Measurements from ENCODE around the gene ADGRV1. TPM values are rescaled to one million over a fixed set of nuclear protein-coding genes. Genes with fewer than 3 reads are reported as not detected.
"Not testable (repeated sequence)": the region's sequence is repeated elsewhere in the genome, so short reads cannot be mapped to it uniquely, and the experiment has no call there.

ADGRV1 gene
- total RNA-seq, 1 experiment from 2014 or later, result 64.8 TPM

DNA sequence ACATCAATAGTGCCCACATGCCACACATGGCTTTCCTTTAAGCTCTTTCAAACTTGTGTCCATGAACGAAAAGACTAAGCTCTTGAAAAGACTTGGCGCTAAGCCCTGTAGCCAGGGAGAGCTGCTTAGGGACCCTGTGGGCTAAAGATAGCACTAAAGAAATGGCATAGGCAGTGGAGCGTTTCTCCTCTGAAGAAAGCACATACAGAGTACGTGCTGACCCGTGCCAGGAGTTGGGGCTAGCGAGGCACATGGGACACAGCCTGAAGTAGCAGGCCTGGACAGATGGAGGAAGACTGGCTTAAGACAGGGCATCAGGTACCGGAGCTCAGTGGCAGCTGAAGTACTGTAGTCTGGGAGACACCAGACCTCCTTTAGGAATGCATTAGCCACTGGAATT is 39.7 kb downstream of the ADGRV1 start:
- H3K4me1 Mint-ChIP-seq, result no peaks in the 10 kb centered on the region
- DNase-seq, result no peak

DNA sequence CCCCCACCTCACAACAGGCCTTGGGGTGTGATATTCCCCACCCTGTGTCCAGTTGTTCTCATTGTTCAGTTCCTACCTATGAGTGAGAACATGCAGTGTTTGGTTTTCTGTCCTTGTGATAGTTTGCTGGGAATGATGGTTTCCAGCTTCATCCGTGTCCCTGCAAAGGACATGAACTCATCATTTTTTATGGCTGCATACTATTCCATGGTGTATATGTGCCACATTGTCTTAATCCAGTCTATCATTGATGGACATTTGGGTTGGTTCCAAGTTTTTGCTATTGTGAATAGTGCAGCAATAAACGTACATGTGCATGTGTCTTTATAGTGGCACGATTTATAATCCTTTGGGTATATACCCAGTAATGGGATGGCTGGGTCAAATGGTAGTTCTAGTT is 41.7 kb downstream of the ADGRV1 start:
- Mint-ChIP-seq H3K9me3 (peaks cover 12 to 13% of the 10 kb centered on the region in 2 experiments), H3K36me3 (ENCODE audit: insufficient read depth in 1 of 3, low read depth in 3 of 3) (peaks cover 13 to 29% (median 26%) of the 10 kb centered on the region in 3 experiments)
- not testable (repeated sequence) for H3K56ac ChIP-seq (ENCODE audit: insufficient read length, low read depth, low read length); H3K79me1 ChIP-seq (ENCODE audit: insufficient read depth, low read depth, low read length, poor library complexity, severe bottlenecking); H3K27ac Mint-ChIP-seq; H4K91ac ChIP-seq (ENCODE audit: insufficient read length, low read depth, low read length); H3K4me1 Mint-ChIP-seq; H3K4me3 Mint-ChIP-seq; H3K18ac ChIP-seq (ENCODE audit: insufficient read length, low read depth, low read length); H3K27me3 ChIP-seq (ENCODE audit: insufficient read depth, low read length); H3K4ac ChIP-seq (ENCODE audit: low read depth, low read length); H2AFZ ChIP-seq (ENCODE audit: low read length); H4K5ac ChIP-seq (ENCODE audit: insufficient read length, low read depth, low read length); H2BK120ac ChIP-seq (ENCODE audit: low read depth, low read length, poor library complexity, severe bottlenecking); H2BK20ac ChIP-seq (ENCODE audit: low read depth, low read length, poor library complexity, severe bottlenecking); H3K9me3 ChIP-seq (ENCODE audit: control insufficient read depth, low read depth, low read length); H2BK5ac ChIP-seq (ENCODE audit: insufficient read length, low read length); H3K79me2 ChIP-seq (ENCODE audit: insufficient read depth, low read length); H3K14ac ChIP-seq (ENCODE audit: insufficient read depth, low read length); H3K23ac ChIP-seq (ENCODE audit: insufficient read length, low read depth, low read length); H3K4me2 ChIP-seq (ENCODE audit: insufficient read depth, insufficient read length, low read length); DNase-seq; H2BK12ac ChIP-seq (ENCODE audit: insufficient read length, low read depth, low read length); H3K27ac ChIP-seq (ENCODE audit: insufficient read length, low read depth, low read length); H4K8ac ChIP-seq (replicated peaks; ENCODE audit: insufficient read length, low read depth, low read length); H3T11ph ChIP-seq (ENCODE audit: low read length); H3K23me2 ChIP-seq (ENCODE audit: insufficient read length, low read depth, low read length, poor library complexity, severe bottlenecking); H2AK5ac ChIP-seq (ENCODE audit: insufficient read length, low read length); H3K9ac ChIP-seq (ENCODE audit: extremely low read depth, insufficient read length, low read length); H4K20me1 ChIP-seq (ENCODE audit: control insufficient read depth, insufficient read depth, insufficient read length); H2BK15ac ChIP-seq (ENCODE audit: low read depth, low read length); H3K27me3 Mint-ChIP-seq (ENCODE audit: low read depth); H3K4me1 ChIP-seq (ENCODE audit: insufficient read depth, low read length)
- WGBS (ENCODE audit: extremely low coverage, insufficient read length, low lambda C conversion rate), result no CpG with 5 or more reads among the region's 3 CpGs

More for the DNA sequence above, 39.7 kb downstream of the ADGRV1 start:
- TF ChIP-seq, protein P1, sequence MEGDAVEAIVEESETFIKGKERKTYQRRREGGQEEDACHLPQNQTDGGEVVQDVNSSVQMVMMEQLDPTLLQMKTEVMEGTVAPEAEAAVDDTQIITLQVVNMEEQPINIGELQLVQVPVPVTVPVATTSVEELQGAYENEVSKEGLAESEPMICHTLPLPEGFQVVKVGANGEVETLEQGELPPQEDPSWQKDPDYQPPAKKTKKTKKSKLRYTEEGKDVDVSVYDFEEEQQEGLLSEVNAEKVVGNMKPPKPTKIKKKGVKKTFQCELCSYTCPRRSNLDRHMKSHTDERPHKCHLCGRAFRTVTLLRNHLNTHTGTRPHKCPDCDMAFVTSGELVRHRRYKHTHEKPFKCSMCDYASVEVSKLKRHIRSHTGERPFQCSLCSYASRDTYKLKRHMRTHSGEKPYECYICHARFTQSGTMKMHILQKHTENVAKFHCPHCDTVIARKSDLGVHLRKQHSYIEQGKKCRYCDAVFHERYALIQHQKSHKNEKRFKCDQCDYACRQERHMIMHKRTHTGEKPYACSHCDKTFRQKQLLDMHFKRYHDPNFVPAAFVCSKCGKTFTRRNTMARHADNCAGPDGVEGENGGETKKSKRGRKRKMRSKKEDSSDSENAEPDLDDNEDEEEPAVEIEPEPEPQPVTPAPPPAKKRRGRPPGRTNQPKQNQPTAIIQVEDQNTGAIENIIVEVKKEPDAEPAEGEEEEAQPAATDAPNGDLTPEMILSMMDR (conservative IDR thresholded peaks at IDR 0.05), result no peak
- no peak overlapping the region for H3K56ac ChIP-seq (ENCODE audit: insufficient read length, low read depth, low read length)
- no peak overlapping the region for H2BK5ac ChIP-seq (ENCODE audit: insufficient read length, low read length)
- no peak overlapping the region for H4K91ac ChIP-seq (ENCODE audit: insufficient read length, low read depth, low read length)
- no peak overlapping the region for H2BK20ac ChIP-seq (ENCODE audit: low read depth, low read length, poor library complexity, severe bottlenecking)
- H4K8ac ChIP-seq (replicated peaks; ENCODE audit: insufficient read length, low read depth, low read length), result no peak overlapping the region
- no peaks in the 10 kb centered on the region for H4K20me1 ChIP-seq (ENCODE audit: control insufficient read depth, insufficient read depth, insufficient read length)
- no peak overlapping the region for H3K4ac ChIP-seq (ENCODE audit: low read depth, low read length)
- no peak overlapping the region for H2AFZ ChIP-seq (ENCODE audit: low read length)
- no peak overlapping the region for H2BK15ac ChIP-seq (ENCODE audit: low read depth, low read length)
- WGBS (ENCODE audit: extremely low coverage, insufficient read length, low lambda C conversion rate), result no CpG with 5 or more reads among the region's 7 CpGs
- H3K14ac ChIP-seq (ENCODE audit: insufficient read depth, low read length), result no peak overlapping the region
- H3K9me3 ChIP-seq (ENCODE audit: control insufficient read depth, low read depth, low read length), result no peaks in the 10 kb centered on the region
- peak overlapping the region in 1 of 3 experiments; percentile 52; a peak in 1 of 7 replicates for H3K27ac Mint-ChIP-seq
- H3K27ac ChIP-seq (ENCODE audit: insufficient read length, low read depth, low read length), result peak overlapping the region; percentile 1
- no peaks in the 10 kb centered on the region for H3K79me1 ChIP-seq (ENCODE audit: insufficient read depth, low read depth, low read length, poor library complexity, severe bottlenecking)
- H3K36me3 Mint-ChIP-seq (ENCODE audit: insufficient read depth in 1 of 3, low read depth in 3 of 3), result peaks cover 24 to 36% (median 33%) of the 10 kb centered on the region in 3 experiments
- H3K27me3 ChIP-seq (ENCODE audit: insufficient read depth, low read length), result no peaks in the 10 kb centered on the region
- H4K5ac ChIP-seq (ENCODE audit: insufficient read length, low read depth, low read length), result no peak overlapping the region
- H3K4me3 Mint-ChIP-seq, result no peak overlapping the region
- no peak overlapping the region for H3K4me2 ChIP-seq (ENCODE audit: insufficient read depth, insufficient read length, low read length)
- H2AK5ac ChIP-seq (ENCODE audit: insufficient read length, low read length), result no peak overlapping the region
- H3K4me1 ChIP-seq (ENCODE audit: insufficient read depth, low read length), result peaks cover 1% of the 10 kb centered on the region; the same call in 1 of the 2 replicates
- H3K18ac ChIP-seq (ENCODE audit: insufficient read length, low read depth, low read length), result peak overlapping the region; percentile 67
- no peaks in the 10 kb centered on the region for H3K27me3 Mint-ChIP-seq (ENCODE audit: low read depth)
- no peak overlapping the region for H2BK120ac ChIP-seq (ENCODE audit: low read depth, low read length, poor library complexity, severe bottlenecking)
- peaks cover 2% of the 10 kb centered on the region; the same call in 1 of the 2 replicates for H3K79me2 ChIP-seq (ENCODE audit: insufficient read depth, low read length)
- H3K9ac ChIP-seq (ENCODE audit: extremely low read depth, insufficient read length, low read length), result no peak overlapping the region
- H3K23ac ChIP-seq (ENCODE audit: insufficient read length, low read depth, low read length), result no peak overlapping the region
- no peak overlapping the region for H3T11ph ChIP-seq (ENCODE audit: low read length)
- H3K9me3 Mint-ChIP-seq, result peaks cover 19 to 22% of the 10 kb centered on the region in 2 experiments
- no peaks in the 10 kb centered on the region for H3K23me2 ChIP-seq (ENCODE audit: insufficient read length, low read depth, low read length, poor library complexity, severe bottlenecking)
- H2BK12ac ChIP-seq (ENCODE audit: insufficient read length, low read depth, low read length), result no peak overlapping the region

Measured in H9 (cell line).